SU-DHL-6 (cell line): ENCODE data around the gene ALK.

Source experiments
- EZH2phosphoT487 ChIP-seq: fragments of 200-600 bp; sonication (generic), shearing (Covaris generic); conservative IDR thresholded peaks from 2 replicates; pipeline ENCODE4 v1.6.1; 2018; ENCODE audit warnings: mild to moderate bottlenecking, antibody characterized with exemption, low read length, moderate library complexity, mixed read lengths
- TF ChIP-seq, protein P1 (sequence below): fragments of 200-600 bp; sonication (generic); IDR thresholded peaks from one replicate; pipeline ENCODE4 v1.5.1; 2017; ENCODE audit warnings: antibody characterized with exemption, mild to moderate bottlenecking, low read length, moderate library complexity; ENCODE audit not compliant: insufficient read depth, poor library complexity, severe bottlenecking

DNA sequence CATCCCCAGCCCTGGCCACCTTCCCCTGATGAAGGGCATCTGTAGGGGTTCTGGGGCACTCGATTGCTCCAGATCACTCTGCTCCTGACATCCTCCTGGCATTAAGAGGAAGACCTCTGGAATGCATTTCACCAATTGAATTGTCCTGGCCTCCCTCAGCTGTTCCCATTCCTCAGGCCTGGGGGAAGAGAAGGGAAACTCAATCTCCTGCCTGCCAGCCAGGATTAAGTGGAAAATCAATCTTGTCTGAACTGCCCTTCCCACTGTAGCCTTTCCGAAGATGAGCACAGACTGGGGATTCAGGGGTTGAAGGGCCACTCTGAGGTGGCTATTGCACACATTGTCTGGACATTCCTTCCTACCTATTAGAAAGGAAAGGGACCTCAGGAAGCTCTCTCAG lies 99.8 kb downstream of the ALK start:
- no peak for TF ChIP-seq EZH2phosphoT487
- TF ChIP-seq, protein P1, sequence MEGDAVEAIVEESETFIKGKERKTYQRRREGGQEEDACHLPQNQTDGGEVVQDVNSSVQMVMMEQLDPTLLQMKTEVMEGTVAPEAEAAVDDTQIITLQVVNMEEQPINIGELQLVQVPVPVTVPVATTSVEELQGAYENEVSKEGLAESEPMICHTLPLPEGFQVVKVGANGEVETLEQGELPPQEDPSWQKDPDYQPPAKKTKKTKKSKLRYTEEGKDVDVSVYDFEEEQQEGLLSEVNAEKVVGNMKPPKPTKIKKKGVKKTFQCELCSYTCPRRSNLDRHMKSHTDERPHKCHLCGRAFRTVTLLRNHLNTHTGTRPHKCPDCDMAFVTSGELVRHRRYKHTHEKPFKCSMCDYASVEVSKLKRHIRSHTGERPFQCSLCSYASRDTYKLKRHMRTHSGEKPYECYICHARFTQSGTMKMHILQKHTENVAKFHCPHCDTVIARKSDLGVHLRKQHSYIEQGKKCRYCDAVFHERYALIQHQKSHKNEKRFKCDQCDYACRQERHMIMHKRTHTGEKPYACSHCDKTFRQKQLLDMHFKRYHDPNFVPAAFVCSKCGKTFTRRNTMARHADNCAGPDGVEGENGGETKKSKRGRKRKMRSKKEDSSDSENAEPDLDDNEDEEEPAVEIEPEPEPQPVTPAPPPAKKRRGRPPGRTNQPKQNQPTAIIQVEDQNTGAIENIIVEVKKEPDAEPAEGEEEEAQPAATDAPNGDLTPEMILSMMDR = no peak
